Measurements from ENCODE around the gene GBA2.

DNA sequence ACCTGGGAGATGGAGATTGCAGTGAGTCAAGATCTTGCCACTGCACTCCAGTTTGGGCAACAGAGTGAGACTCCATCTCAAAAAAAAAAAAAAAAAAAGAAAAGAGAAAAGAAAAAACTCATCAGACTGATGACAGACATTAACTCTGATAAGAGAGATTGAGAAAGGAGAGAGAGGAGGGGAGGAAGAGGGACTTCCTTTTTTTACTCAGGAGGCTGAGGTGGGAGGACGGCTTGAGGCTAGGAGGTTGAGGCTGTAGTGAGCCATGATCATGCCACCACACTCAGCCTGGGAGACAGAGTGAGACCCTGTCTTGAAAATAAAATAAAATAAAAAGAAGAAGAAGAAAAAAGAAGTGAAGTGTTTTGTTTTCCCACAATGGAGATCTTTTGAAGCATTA, 14.8 kb upstream of the GBA2 start:
- TF ChIP-seq GATA3 (IDR thresholded peaks at IDR 0.05; ENCODE audit: low read depth, low read length) (no peak), GATA2 (IDR thresholded peaks at IDR 0.05; ENCODE audit: low read depth, low read length) (no peak)

All from SH-SY5Y (cell line).